Measurements from ENCODE around the gene ARF1. TPM values are rescaled to one million over a fixed set of nuclear protein-coding genes. Genes with fewer than 3 reads are reported as not detected.

The ARF1 gene
- polyA plus RNA-seq, 3 donors = 580 to 789 (median 603) TPM

- peaks cover 11% of the 10 kb centered on the region for H3K79me2 ChIP-seq (ENCODE audit: insufficient read depth, low read length)
- Mint-ChIP-seq H3K27ac (no peak overlapping the region), H3K36me3 (no peaks in the 10 kb centered on the region), H3K4me3 (no peak overlapping the region), H3K9me3 (peaks cover 0 to 2% (median 0%) of the 10 kb centered on the region in 7 donors), H3K27me3 (ENCODE audit: low read depth in 3 of 3) (peaks cover 10 to 28% (median 14%) of the 10 kb centered on the region in 3 donors), H3K4me1 (peaks cover 8% of the 10 kb centered on the region)
- H2AFZ ChIP-seq (ENCODE audit: insufficient read depth, low read depth, low read length, poor library complexity, severe bottlenecking) = no peak overlapping the region
- peaks cover 2 to 4% of the 10 kb centered on the region in 2 donors for H3K27me3 ChIP-seq (ENCODE audit: control insufficient read depth in 2 of 2, insufficient read depth in 2 of 2, low read length in 2 of 2)
- no peak overlapping the region for H3K27ac ChIP-seq (ENCODE audit: low read depth in 1 of 2, low read length in 2 of 2)
- H3K9ac ChIP-seq (ENCODE audit: insufficient read depth, low read length, poor library complexity, severe bottlenecking) = no peak overlapping the region
- peaks cover 33% of the 10 kb centered on the region for H4K20me1 ChIP-seq (ENCODE audit: insufficient read depth, low read length)
- DNase-seq = no peak
- intact Hi-C loops (cut with micrococcal nuclease) = loop anchor here in 1 of 2 donors (5.0 kb wide), 1 partner anchor 47 kb away; no protein-coding TSS in a partner anchor
- H3K36me3 ChIP-seq (replicated peaks in 1 of 2; ENCODE audit: control insufficient read depth in 1 of 2, insufficient read depth in 2 of 2, low read length in 2 of 2) = no peaks in the 10 kb centered on the region
- 65% methylated on average over 18 of the region's 18 CpGs for WGBS (ENCODE audit: insufficient coverage)
- no peaks in the 10 kb centered on the region for H3K9me3 ChIP-seq (replicated peaks in 1 of 2; ENCODE audit: control insufficient read depth in 1 of 2, insufficient read depth in 1 of 2, low read length in 2 of 2)
- no peaks in the 10 kb centered on the region for H3K4me1 ChIP-seq (ENCODE audit: control insufficient read depth in 1 of 2, insufficient read depth in 2 of 2, low read length in 2 of 2)
- no peak for TF ChIP-seq CTCF (IDR thresholded peaks at IDR 0.05)
- no peak overlapping the region for H3K4me2 ChIP-seq (replicated peaks; ENCODE audit: extremely low read depth, low read length, poor library complexity, severe bottlenecking)
- no peak overlapping the region for H3K4me3 ChIP-seq (replicated peaks in 1 of 3; ENCODE audit: low read depth in 2 of 3, low read length in 3 of 3)
Measured at GRCh38 chr1:228074954-228075730, 7.4 kb upstream of the ARF1 start.

GRCh38 chr1:228075801-228076271 is 6.7 kb upstream of the ARF1 start:
- no peaks in the 10 kb centered on the region for H3K36me3 ChIP-seq (replicated peaks in 1 of 2; ENCODE audit: control insufficient read depth in 1 of 2, insufficient read depth in 2 of 2, low read length in 2 of 2)
- H3K9me3 ChIP-seq (replicated peaks in 1 of 2; ENCODE audit: control insufficient read depth in 1 of 2, insufficient read depth in 1 of 2, low read length in 2 of 2) = no peaks in the 10 kb centered on the region
- Mint-ChIP-seq H3K4me3 (no peak overlapping the region), H3K36me3 (no peaks in the 10 kb centered on the region), H3K4me1 (peaks cover 8% of the 10 kb centered on the region), H3K9me3 (peaks cover 0 to 2% (median 0%) of the 10 kb centered on the region in 7 donors), H3K27ac (no peak overlapping the region), H3K27me3 (ENCODE audit: low read depth in 3 of 3) (peaks cover 10 to 23% (median 12%) of the 10 kb centered on the region in 3 donors)
- intact Hi-C loops (cut with micrococcal nuclease) = loop anchor here in 1 of 2 donors (5.0 kb wide), 1 partner anchor 46 kb away; no protein-coding TSS in a partner anchor
- peaks cover 16% of the 10 kb centered on the region for H3K79me2 ChIP-seq (ENCODE audit: insufficient read depth, low read length)
- no peak overlapping the region for H3K9ac ChIP-seq (ENCODE audit: insufficient read depth, low read length, poor library complexity, severe bottlenecking)
- no peak for TF ChIP-seq CTCF (IDR thresholded peaks at IDR 0.05)
- no peak overlapping the region for H3K4me2 ChIP-seq (replicated peaks; ENCODE audit: extremely low read depth, low read length, poor library complexity, severe bottlenecking)
- peaks cover 0 to 3% of the 10 kb centered on the region in 2 donors for H3K27me3 ChIP-seq (ENCODE audit: control insufficient read depth in 2 of 2, insufficient read depth in 2 of 2, low read length in 2 of 2)
- peaks cover 33% of the 10 kb centered on the region for H4K20me1 ChIP-seq (ENCODE audit: insufficient read depth, low read length)
- H3K4me1 ChIP-seq (ENCODE audit: control insufficient read depth in 1 of 2, insufficient read depth in 2 of 2, low read length in 2 of 2) = no peaks in the 10 kb centered on the region
- no peak for DNase-seq
- H3K4me3 ChIP-seq (replicated peaks in 1 of 3; ENCODE audit: low read depth in 2 of 3, low read length in 3 of 3) = no peak overlapping the region
- H2AFZ ChIP-seq (ENCODE audit: insufficient read depth, low read depth, low read length, poor library complexity, severe bottlenecking) = no peak overlapping the region
- no peak overlapping the region for H3K27ac ChIP-seq (ENCODE audit: low read depth in 1 of 2, low read length in 2 of 2)
- WGBS (ENCODE audit: insufficient coverage) = 86% methylated on average over 4 of the region's 9 CpGs

Data from CD14-positive monocyte (primary cell).